Stimulated activated CD4-positive, alpha-beta T cell treated with anti-CD3 and anti-CD28 coated beads, Interleukin-15, amount 100 ng/mL, for 1 hour (primary cell): Measurements from ENCODE around the gene SEBOX.

Experiments used
- DNase-seq, 2 donors: peaks; one replicate each; pipeline ENCODE4 v3.0.0-alpha.2; 2020; ENCODE audit warnings: low read depth in 1 of 2, low spot score in 1 of 2

SEBOX gene

GRCh38 chr17:28394337-28395116 lies 29.5 kb upstream of the SEBOX start:
- no peak for DNase-seq

GRCh38 chr17:28392491-28392890 lies 27.5 kb upstream of the SEBOX start:
- DNase-seq: no peak

- no peak for DNase-seq
Measured at GRCh38 chr17:28391401-28391800, 26.4 kb upstream of the SEBOX start.

GRCh38 chr17:28390984-28391383 lies 26.0 kb upstream of the SEBOX start:
- no peak for DNase-seq

- DNase-seq: no peak
Measured at GRCh38 chr17:28390563-28390962, 25.6 kb upstream of the SEBOX start.

- no peak for DNase-seq
Measured at GRCh38 chr17:28390141-28390540, 25.1 kb upstream of the SEBOX start.

GRCh38 chr17:28388106-28388505 lies 23.1 kb upstream of the SEBOX start:
- no peak for DNase-seq

- DNase-seq: no peak
Measured at GRCh38 chr17:28386391-28386790, 21.4 kb upstream of the SEBOX start.

- DNase-seq: no peak
Measured at GRCh38 chr17:28385406-28385805, 20.4 kb upstream of the SEBOX start.

GRCh38 chr17:28385037-28385400 lies 20.0 kb upstream of the SEBOX start:
- no peak for DNase-seq

- peak in 1 of 2 donors; percentile 44 for DNase-seq
Measured at GRCh38 chr17:28384281-28385036, 19.5 kb upstream of the SEBOX start.

GRCh38 chr17:28381141-28381825 lies 16.3 kb upstream of the SEBOX start:
- no peak for DNase-seq

- DNase-seq: no peak
Measured at GRCh38 chr17:28379814-28380801, 15.1 kb upstream of the SEBOX start.

- no peak for DNase-seq
Measured at GRCh38 chr17:28372945-28373274, 7.9 kb upstream of the SEBOX start.

GRCh38 chr17:28372203-28372944 lies 7.4 kb upstream of the SEBOX start:
- no peak for DNase-seq

GRCh38 chr17:28371245-28372202 lies 6.5 kb upstream of the SEBOX start, which contains the start of gene SARM1:
SARM1 (plus strand) TSS chr17:28371694; CDS start chr17:28372033, 339 bp downstream.
- DNase-seq: peak; percentile 58 to 73

- no peak for DNase-seq
Measured at GRCh38 chr17:28370744-28371103, 5.7 kb upstream of the SEBOX start.

- no peak for DNase-seq
Measured at GRCh38 chr17:28370035-28370743, 5.2 kb upstream of the SEBOX start, which contains the start of gene VTN. VTN (minus strand) TSS chr17:28370307; CDS start chr17:28370203, 104 bp downstream.
